Endothelial cell of umbilical vein (primary cell): Measurements from ENCODE around the gene KCNB1. TPM values are rescaled to one million over a fixed set of nuclear protein-coding genes. Genes with fewer than 3 reads are reported as not detected.

ENCODE experiments used
- BruUV-seq: library from RNA; stranded (reverse); fragments of 400-500 nt; replicated peaks from 2 replicates; lab custom pipeline; 2021; lab: Mats Ljungman, UMichigan
- CTCF ChIA-PET: fragments of 300-600, 350-600 bp; sonication (Branson Sonifier 250); formaldehyde crosslinking; loops from one replicate; lab custom pipeline; 2021; ENCODE audit warnings: antibody characterized with exemption, inconsistent platforms; lab: Charles Lee
- POLR2A ChIA-PET: fragments of 300-600, 350-600 bp; sonication (Branson Sonifier 250); formaldehyde crosslinking; loops from one replicate; lab custom pipeline; 2021; ENCODE audit warnings: antibody characterized with exemption, inconsistent platforms; lab: Charles Lee
- DNase-seq: peaks from one replicate; pipeline ENCODE4 v3.0.0-alpha.2; 2011; ENCODE audit warnings: low read depth, low spot score
- FAIRE-seq: peaks from 2 replicates; lab custom pipeline; 2011; peaks lifted over from hg19 to GRCh38; lab: Jason Lieb, UNC
- H2AFZ ChIP-seq: 2 replicates; pipeline ENCODE4 v1.6.0; 2012; ENCODE audit warnings: low read depth, low read length, control low read depth, inconsistent platforms
- H3K27ac ChIP-seq: 2 replicates; pipeline ENCODE4 v1.5.1; 2011; ENCODE audit warnings: low read depth, mild to moderate bottlenecking, control low read depth, low read length, moderate library complexity; ENCODE audit not compliant: insufficient read depth
- H3K27me3 ChIP-seq, 2 experiments: 2 replicates each; pipeline versions ENCODE4 v1.6.0 to v1.6.1; 2011; ENCODE audit warnings: low read length in 2 of 2, mixed read lengths in 1 of 2; ENCODE audit not compliant: control insufficient read depth in 2 of 2, insufficient read depth in 2 of 2
- H3K36me3 ChIP-seq, 2 experiments: 2 replicates in 1 of 2; 3 replicates in 1 of 2; pipeline ENCODE4 v1.5.1; 2011; ENCODE audit warnings: low read length in 2 of 2, mild to moderate bottlenecking in 1 of 2, moderate library complexity in 1 of 2; ENCODE audit not compliant: control insufficient read depth in 2 of 2, insufficient read depth in 2 of 2; ENCODE audit errors: extremely low read depth in 1 of 2
- H3K4me1 ChIP-seq: 3 replicates; pipeline ENCODE4 v1.5.1; 2011; ENCODE audit warnings: mild to moderate bottlenecking, low read length; ENCODE audit not compliant: control insufficient read depth, insufficient read depth; ENCODE audit errors: extremely low read depth
- H3K4me2 ChIP-seq: 2 replicates; pipeline ENCODE4 v1.6.1; 2011; ENCODE audit warnings: low read length, control low read depth, mixed read lengths; ENCODE audit not compliant: insufficient read depth
- H3K4me3 ChIP-seq, 3 experiments: fragments of 200-600 bp in 1 of 3; sonication (generic), shearing (Covaris generic) in 1 of 3; replicated peaks in 1 of 3; 2 replicates each; pipeline ENCODE4 v1.5.1; 2011 to 2016; ENCODE audit warnings: control low read depth in 3 of 3, low read length in 3 of 3, mild to moderate bottlenecking in 2 of 3, inconsistent platforms in 1 of 3, low read depth in 1 of 3, moderate library complexity in 1 of 3; ENCODE audit not compliant: insufficient read depth in 1 of 3
- H3K79me2 ChIP-seq: 2 replicates; pipeline ENCODE4 v1.6.0; 2012; ENCODE audit warnings: low read length, inconsistent platforms; ENCODE audit not compliant: control insufficient read depth, insufficient read depth
- H3K9ac ChIP-seq: replicated peaks from 2 replicates; pipeline ENCODE3; 2011; ENCODE audit warnings: low read length, control low read depth; ENCODE audit not compliant: insufficient read depth; ENCODE audit errors: extremely low read depth
- H3K9me1 ChIP-seq: replicated peaks from 3 replicates; pipeline ENCODE4 v1.6.0; 2011; ENCODE audit warnings: mild to moderate bottlenecking, low read length; ENCODE audit not compliant: control insufficient read depth, insufficient read depth; ENCODE audit errors: extremely low read depth
- H3K9me3 ChIP-seq: replicated peaks from 2 replicates; pipeline ENCODE4 v1.5.1; 2012; ENCODE audit warnings: low read length, inconsistent platforms; ENCODE audit not compliant: control insufficient read depth, insufficient read depth
- H4K20me1 ChIP-seq: replicated peaks from 2 replicates; pipeline ENCODE3; 2011; ENCODE audit warnings: mild to moderate bottlenecking, low read length; ENCODE audit not compliant: control insufficient read depth, insufficient read depth; ENCODE audit errors: extremely low read depth
- CTCF ChIP-seq, 2 donors: IDR thresholded peaks; 1 replicate in 1 of 2; 2 replicates in 1 of 2; pipeline ENCODE4 v1.5.1; 2011; ENCODE audit warnings: low read length in 2 of 2, mild to moderate bottlenecking in 2 of 2, moderate library complexity in 2 of 2, control low read depth in 1 of 2, inconsistent platforms in 1 of 2, low read depth in 1 of 2; ENCODE audit not compliant: insufficient read depth in 1 of 2; ENCODE audit errors: extremely low read depth in 1 of 2
- EZH2 ChIP-seq: IDR thresholded peaks from 2 replicates; pipeline ENCODE4 v1.6.1; 2012; ENCODE audit warnings: borderline replicate concordance, low read depth, mild to moderate bottlenecking, moderate library complexity, low read length, inconsistent platforms; ENCODE audit not compliant: severe bottlenecking
- FOS ChIP-seq: IDR thresholded peaks from 2 replicates; pipeline ENCODE4 v1.6.1; 2011; ENCODE audit warnings: mild to moderate bottlenecking, low read length, moderate library complexity, borderline replicate concordance; ENCODE audit not compliant: insufficient read depth
- GATA2 ChIP-seq: IDR thresholded peaks from 2 replicates; pipeline ENCODE4 v1.7.0; 2011; ENCODE audit warnings: low read depth, mild to moderate bottlenecking, moderate library complexity, mixed read lengths, low read length; ENCODE audit not compliant: insufficient read length, insufficient read depth
- JUN ChIP-seq: IDR thresholded peaks from 2 replicates; pipeline ENCODE4 v1.6.1; 2011; ENCODE audit warnings: borderline replicate concordance, low read depth; ENCODE audit not compliant: insufficient read length, insufficient read depth
- MAX ChIP-seq: IDR thresholded peaks from 2 replicates; pipeline ENCODE4 v1.6.1; 2011; ENCODE audit not compliant: insufficient read depth, insufficient read length
- MYC ChIP-seq: IDR thresholded peaks from one replicate; pipeline ENCODE4 v1.6.1; 2011; ENCODE audit warnings: mild to moderate bottlenecking, low read depth, low read length
- POLR2A ChIP-seq: IDR thresholded peaks from 2 replicates; pipeline ENCODE4 v1.6.1; 2012; ENCODE audit warnings: low read depth, mild to moderate bottlenecking, control low read depth, low read length
- POLR2AphosphoS5 ChIP-seq: IDR thresholded peaks from 2 replicates; pipeline ENCODE4 v1.6.1; 2012; ENCODE audit warnings: low read depth, mild to moderate bottlenecking, control low read depth, low read length, moderate library complexity; ENCODE audit not compliant: insufficient read depth
- dilution Hi-C: fragments of 300-500 bp; cut with MboI; formaldehyde crosslinking; loops from one replicate; pipeline ENCODE4 v1.15.0; 2019; ENCODE audit warnings: low sequenced_read_pairs; ENCODE audit not compliant: extremely low pct_ligation_motif_present
- intact Hi-C: fragments of 100-400 bp; cut with micrococcal nuclease; formaldehyde crosslinking; loops from one replicate; pipeline ENCODE4 v1.10.0; 2022
- polyA plus RNA-seq, 4 experiments: library from polyadenylated mRNA; depleted of rRNA in 3 of 4; stranded (reverse) in 3 of 4; unstranded in 1 of 4; fragments of >200 nt; gene quantifications; 2 replicates each; pipeline versions ENCODE4 v1.2.1 to v1.2.3, GENCODE V29; 2011 to 2012; ENCODE audit warnings: missing spikeins in 1 of 4
- total RNA-seq: library from RNA; stranded (reverse); gene quantifications from 2 replicates; pipeline ENCODE4 v1.2.3, GENCODE V29; 2021

Gene KCNB1
- total and polyA plus RNA-seq, 2 donors (not counting 3 experiments of a cell fraction or from before 2014, with no cell fraction given): not detected

GRCh38 chr20:49399329-49399728, 83.1 kb downstream of the KCNB1 start:
- H3K9me1 ChIP-seq: no peaks in the 10 kb centered on the region
- H3K9ac ChIP-seq: no peak overlapping the region
- FAIRE-seq: no peak
- no peak for TF ChIP-seq MAX
- no peak for TF ChIP-seq POLR2AphosphoS5
- intact Hi-C loops (no loop called here), dilution Hi-C loops (no loop called here)
- no peaks in the 10 kb centered on the region for H3K79me2 ChIP-seq
- CTCF ChIA-PET: no interaction called here
- no peaks in the 10 kb centered on the region for H3K36me3 ChIP-seq
- no peak overlapping the region for H3K4me3 ChIP-seq
- H4K20me1 ChIP-seq: no peaks in the 10 kb centered on the region
- no peak overlapping the region for H2AFZ ChIP-seq
- H3K9me3 ChIP-seq: no peaks in the 10 kb centered on the region
- H3K27ac ChIP-seq: no peak overlapping the region
- no peak overlapping the region for H3K4me2 ChIP-seq
- H3K27me3 ChIP-seq: peaks cover 0 to 3% of the 10 kb centered on the region in 2 experiments
- POLR2A ChIA-PET: no interaction called here
- no peak for DNase-seq
- H3K4me1 ChIP-seq: no peaks in the 10 kb centered on the region
- no TSS peak for BruUV-seq

DNA sequence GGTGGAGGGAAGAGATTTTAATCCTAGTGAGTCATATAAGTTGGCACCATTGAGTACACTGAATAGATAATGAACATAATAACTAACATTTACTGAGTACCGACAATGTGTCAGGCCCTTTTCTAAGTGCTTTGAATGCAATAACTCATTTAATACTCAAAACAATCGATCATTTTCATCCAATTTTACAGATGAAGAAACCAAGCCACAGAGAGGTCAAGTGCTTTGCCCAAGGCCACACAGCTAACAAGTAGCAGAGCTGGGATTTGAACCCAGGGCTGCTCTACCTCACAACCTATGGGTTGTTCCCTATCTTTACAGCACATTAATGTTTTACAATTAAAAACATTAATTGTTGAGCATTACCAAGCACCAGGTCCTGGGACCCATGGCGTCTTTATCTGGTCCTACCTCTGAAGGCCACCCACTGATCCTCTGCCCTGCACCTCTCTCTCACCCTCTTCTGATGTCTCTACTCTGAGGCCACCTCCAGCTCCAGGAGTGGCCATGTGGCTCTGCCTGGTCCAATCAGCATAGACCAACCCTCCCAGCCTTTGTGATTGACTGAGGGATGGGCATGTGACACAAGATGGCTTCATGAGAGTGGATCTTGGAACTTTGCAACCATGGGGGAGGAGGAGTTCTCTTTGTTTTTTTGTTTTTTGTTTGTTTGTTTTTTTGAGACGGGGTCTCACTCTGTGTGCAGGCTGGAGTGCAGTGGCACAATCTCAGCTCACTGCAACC, 83.9 kb downstream of the KCNB1 start:
- no peak overlapping the region for H3K4me3 ChIP-seq
- BruUV-seq: no TSS peak
- no peaks in the 10 kb centered on the region for H3K4me1 ChIP-seq
- H3K36me3 ChIP-seq: no peaks in the 10 kb centered on the region
- POLR2A ChIA-PET: no interaction called here
- no peak overlapping the region for H3K27ac ChIP-seq
- CTCF ChIA-PET: interaction anchor here (1.6 to 3.5 kb wide), 2 partner anchors 14 to 86 kb away, joined by 9 to 23 read pairs; no protein-coding TSS in a partner anchor
- H3K9me3 ChIP-seq: no peaks in the 10 kb centered on the region
- H3K79me2 ChIP-seq: no peaks in the 10 kb centered on the region
- no peak overlapping the region for H3K9ac ChIP-seq
- H3K9me1 ChIP-seq: no peaks in the 10 kb centered on the region
- H4K20me1 ChIP-seq: no peaks in the 10 kb centered on the region
- TF ChIP-seq POLR2AphosphoS5 (no peak), MYC (no peak), MAX (no peak), FOS (no peak), CTCF (IDR thresholded peaks at IDR 0.05; ENCODE audit: extremely low read depth in 1 of 2, insufficient read depth in 1 of 2, low read depth in 1 of 2, low read length in 2 of 2) (no peak), JUN (no peak), POLR2A (no peak), GATA2 (no peak), EZH2 (no peak)
- no peak overlapping the region for H2AFZ ChIP-seq
- no peak for DNase-seq
- H3K4me2 ChIP-seq: no peak overlapping the region
- intact Hi-C loops: no loop called here
- no peak for FAIRE-seq
- dilution Hi-C loops: no loop called here
- H3K27me3 ChIP-seq: peaks cover 0 to 3% of the 10 kb centered on the region in 2 experiments
